Neural cell (in vitro differentiated cells): ENCODE measurements around the gene PRODH2. TPM values are rescaled to one million over a fixed set of nuclear protein-coding genes. Genes with fewer than 3 reads are reported as not detected.

ENCODE experiments used
- H2AFZ ChIP-seq: fragments of 200-600, 300-800 bp; sonication (generic), shearing (Covaris generic); 2 replicates; pipeline ENCODE4 v1.6.0; 2014; ENCODE audit warnings: low read depth, mild to moderate bottlenecking, antibody characterized with exemption, low read length, moderate library complexity
- H3F3A ChIP-seq: fragments of 200-600 bp; shearing (Covaris generic); 2 replicates; pipeline ENCODE4 v1.6.1; 2016; ENCODE audit warnings: mild to moderate bottlenecking, moderate library complexity, mixed read lengths, antibody characterized with exemption, low read length; ENCODE audit not compliant: insufficient read depth, poor library complexity, severe bottlenecking
- H3K27ac ChIP-seq: fragments of 200-600, 300-800 bp; sonication (generic), shearing (Covaris generic); 2 replicates; pipeline ENCODE4 v1.5.1; 2014; ENCODE audit warnings: mild to moderate bottlenecking, low read length, moderate library complexity
- H3K27me3 ChIP-seq: fragments of 300-800, 200-600 bp; sonication (generic), shearing (Covaris generic); 2 replicates; pipeline ENCODE4 v1.6.0; 2014; ENCODE audit warnings: mild to moderate bottlenecking, low read depth, low read length, moderate library complexity; ENCODE audit not compliant: insufficient read depth
- H3K36me3 ChIP-seq: fragments of 300-800, 200-600 bp; sonication (generic), shearing (Covaris generic); 2 replicates; pipeline ENCODE4 v1.5.1; 2014; ENCODE audit warnings: mild to moderate bottlenecking, antibody characterized with exemption, low read length, moderate library complexity; ENCODE audit not compliant: insufficient read depth
- H3K4me2 ChIP-seq: fragments of 300-800, 200-600 bp; sonication (generic), shearing (Covaris generic); 2 replicates; pipeline ENCODE4 v1.6.0; 2014; ENCODE audit warnings: mild to moderate bottlenecking, low read length
- H3K4me3 ChIP-seq: fragments of 300-800, 200-600 bp; sonication (generic), shearing (Covaris generic); 2 replicates; pipeline ENCODE4 v1.5.1; 2014; ENCODE audit warnings: mild to moderate bottlenecking, low read length, moderate library complexity
- H3K79me2 ChIP-seq: fragments of 200-600 bp; shearing (Covaris generic); replicated peaks from 2 replicates; pipeline ENCODE4 v1.6.0; 2014; ENCODE audit warnings: mild to moderate bottlenecking, low read length, moderate library complexity; ENCODE audit not compliant: insufficient read depth
- H3K9ac ChIP-seq: fragments of 300-800, 200-600 bp; sonication (generic), shearing (Covaris generic); 2 replicates; pipeline ENCODE4 v1.6.1; 2016; ENCODE audit warnings: mild to moderate bottlenecking, low read length, mixed read lengths
- H3K9me2 ChIP-seq: fragments of 200-600 bp; shearing (Covaris generic); 2 replicates; pipeline ENCODE4 v1.6.1; 2016; ENCODE audit warnings: mild to moderate bottlenecking, low read length, mixed read lengths; ENCODE audit not compliant: insufficient read depth
- H3K9me3 ChIP-seq: fragments of 200-600, 300-800 bp; sonication (generic), shearing (Covaris generic); 2 replicates; pipeline ENCODE4 v1.6.1; 2016; ENCODE audit warnings: mild to moderate bottlenecking, mixed run types, low read length, moderate library complexity, mixed read lengths
- H4K20me1 ChIP-seq: fragments of 200-600 bp; shearing (Covaris generic); 2 replicates; pipeline ENCODE4 v1.6.1; 2016; ENCODE audit warnings: mild to moderate bottlenecking, mixed run types; ENCODE audit not compliant: insufficient read depth
- EP300 ChIP-seq: fragments of 450-650 bp; conservative IDR thresholded peaks from 2 replicates; pipeline ENCODE4 v1.6.1; 2014; ENCODE audit warnings: antibody characterized with exemption, mild to moderate bottlenecking, moderate library complexity; ENCODE audit not compliant: poor library complexity, severe bottlenecking
- EZH2 ChIP-seq: fragments of 200-600, 300-800 bp; shearing (Covaris generic), sonication (generic); IDR thresholded peaks from 2 replicates; pipeline ENCODE4 v1.6.1; 2014; ENCODE audit warnings: antibody characterized with exemption, low read length, borderline replicate concordance, mild to moderate bottlenecking; ENCODE audit not compliant: insufficient read depth, poor library complexity, severe bottlenecking
- RAD21 ChIP-seq: fragments of 450-650 bp; conservative IDR thresholded peaks from 2 replicates; pipeline ENCODE4 v1.6.1; 2014; ENCODE audit warnings: antibody characterized with exemption, mild to moderate bottlenecking, moderate library complexity
- TAF1 ChIP-seq: IDR thresholded peaks from 2 replicates; pipeline ENCODE4 v1.6.1; 2012; ENCODE audit warnings: low read depth
- polyA plus RNA-seq: library from polyadenylated mRNA; depleted of rRNA; stranded (reverse); fragments of >200 nt; gene quantifications from 2 replicates; pipeline ENCODE4 v1.2.3, GENCODE V29; 2014
- TF ChIP-seq, protein P1 (sequence below): IDR thresholded peaks from 2 replicates; pipeline ENCODE4 v1.6.1; 2012; ENCODE audit warnings: borderline replicate concordance
- TF ChIP-seq, protein P2 (sequence below): fragments of 450-650 bp; IDR thresholded peaks from 2 replicates; pipeline ENCODE4 v1.5.1; 2014; ENCODE audit warnings: antibody characterized with exemption, mild to moderate bottlenecking, moderate library complexity; ENCODE audit not compliant: poor library complexity, severe bottlenecking

Gene PRODH2
- polyA plus RNA-seq, 1 donor from 2014 or later: not detected

GRCh38 chr19:35846038-35846668 is 33.5 kb upstream of the PRODH2 start:
- Histone ChIP-seq H3F3A (no peaks in the 10 kb centered on the region), H2AFZ (no peak overlapping the region), H3K27me3 (peaks cover 59% of the 10 kb centered on the region), H3K9me3 (no peaks in the 10 kb centered on the region), H3K36me3 (no peaks in the 10 kb centered on the region), H3K27ac (no peak overlapping the region), H3K4me3 (peak overlapping the region; percentile 60), H3K4me2 (no peak overlapping the region), H4K20me1 (no peaks in the 10 kb centered on the region), H3K9me2 (no peaks in the 10 kb centered on the region), H3K9ac (no peak overlapping the region), H3K79me2 (no peaks in the 10 kb centered on the region)
- TF ChIP-seq EZH2 (peak; percentile 19), RAD21 (no peak)
- TF ChIP-seq, protein P1, sequence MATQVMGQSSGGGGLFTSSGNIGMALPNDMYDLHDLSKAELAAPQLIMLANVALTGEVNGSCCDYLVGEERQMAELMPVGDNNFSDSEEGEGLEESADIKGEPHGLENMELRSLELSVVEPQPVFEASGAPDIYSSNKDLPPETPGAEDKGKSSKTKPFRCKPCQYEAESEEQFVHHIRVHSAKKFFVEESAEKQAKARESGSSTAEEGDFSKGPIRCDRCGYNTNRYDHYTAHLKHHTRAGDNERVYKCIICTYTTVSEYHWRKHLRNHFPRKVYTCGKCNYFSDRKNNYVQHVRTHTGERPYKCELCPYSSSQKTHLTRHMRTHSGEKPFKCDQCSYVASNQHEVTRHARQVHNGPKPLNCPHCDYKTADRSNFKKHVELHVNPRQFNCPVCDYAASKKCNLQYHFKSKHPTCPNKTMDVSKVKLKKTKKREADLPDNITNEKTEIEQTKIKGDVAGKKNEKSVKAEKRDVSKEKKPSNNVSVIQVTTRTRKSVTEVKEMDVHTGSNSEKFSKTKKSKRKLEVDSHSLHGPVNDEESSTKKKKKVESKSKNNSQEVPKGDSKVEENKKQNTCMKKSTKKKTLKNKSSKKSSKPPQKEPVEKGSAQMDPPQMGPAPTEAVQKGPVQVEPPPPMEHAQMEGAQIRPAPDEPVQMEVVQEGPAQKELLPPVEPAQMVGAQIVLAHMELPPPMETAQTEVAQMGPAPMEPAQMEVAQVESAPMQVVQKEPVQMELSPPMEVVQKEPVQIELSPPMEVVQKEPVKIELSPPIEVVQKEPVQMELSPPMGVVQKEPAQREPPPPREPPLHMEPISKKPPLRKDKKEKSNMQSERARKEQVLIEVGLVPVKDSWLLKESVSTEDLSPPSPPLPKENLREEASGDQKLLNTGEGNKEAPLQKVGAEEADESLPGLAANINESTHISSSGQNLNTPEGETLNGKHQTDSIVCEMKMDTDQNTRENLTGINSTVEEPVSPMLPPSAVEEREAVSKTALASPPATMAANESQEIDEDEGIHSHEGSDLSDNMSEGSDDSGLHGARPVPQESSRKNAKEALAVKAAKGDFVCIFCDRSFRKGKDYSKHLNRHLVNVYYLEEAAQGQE: no peak

DNA sequence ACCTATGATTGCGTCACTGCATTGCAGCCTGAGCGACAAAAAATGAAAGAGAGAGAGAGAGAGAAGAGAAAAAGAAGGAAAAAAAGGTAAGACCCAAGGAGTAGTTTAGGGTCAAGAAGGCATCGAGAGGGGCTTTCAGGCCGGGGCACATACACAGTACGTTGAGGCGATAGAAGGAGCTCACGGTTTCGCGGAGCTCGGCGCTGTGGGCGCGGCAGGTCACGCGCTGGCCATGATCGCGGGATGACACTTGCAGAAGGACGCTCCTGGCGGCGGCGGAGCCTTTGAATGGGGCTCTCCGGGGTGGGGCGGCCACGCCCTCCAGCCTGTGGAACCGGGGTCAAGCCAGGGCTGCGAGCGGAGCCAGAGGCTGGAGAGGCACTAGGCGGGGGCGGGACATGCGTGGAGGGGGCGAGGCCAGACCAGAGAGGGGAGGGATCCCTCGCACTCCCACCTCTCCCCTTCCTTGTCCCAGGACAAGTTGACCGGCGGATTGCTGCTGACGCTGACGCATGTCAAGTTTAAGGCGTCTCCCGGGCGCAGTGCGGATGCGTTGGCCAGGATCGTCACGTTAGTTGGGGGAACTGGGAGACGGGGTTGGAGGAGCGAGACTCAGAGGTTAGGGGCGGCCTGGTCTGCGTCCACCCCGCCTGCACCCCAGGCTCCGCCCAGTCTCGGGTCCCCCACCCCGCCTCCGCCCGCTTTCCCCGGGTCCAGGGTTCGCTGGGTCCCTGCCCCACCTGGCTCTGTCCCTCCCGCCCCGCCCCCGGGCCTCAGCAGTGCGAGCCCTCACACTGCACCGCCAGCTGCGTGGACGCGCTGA is 32.8 kb upstream of the PRODH2 start:
- H4K20me1 ChIP-seq: no peaks in the 10 kb centered on the region
- H3K9me3 ChIP-seq: no peaks in the 10 kb centered on the region
- peak overlapping the region; percentile 60 for H3K4me3 ChIP-seq
- H2AFZ ChIP-seq: no peak overlapping the region
- peaks cover 59% of the 10 kb centered on the region for H3K27me3 ChIP-seq
- TF ChIP-seq TAF1 (no peak), EP300 (no peak), EZH2 (no peak)
- TF ChIP-seq, protein P2, sequence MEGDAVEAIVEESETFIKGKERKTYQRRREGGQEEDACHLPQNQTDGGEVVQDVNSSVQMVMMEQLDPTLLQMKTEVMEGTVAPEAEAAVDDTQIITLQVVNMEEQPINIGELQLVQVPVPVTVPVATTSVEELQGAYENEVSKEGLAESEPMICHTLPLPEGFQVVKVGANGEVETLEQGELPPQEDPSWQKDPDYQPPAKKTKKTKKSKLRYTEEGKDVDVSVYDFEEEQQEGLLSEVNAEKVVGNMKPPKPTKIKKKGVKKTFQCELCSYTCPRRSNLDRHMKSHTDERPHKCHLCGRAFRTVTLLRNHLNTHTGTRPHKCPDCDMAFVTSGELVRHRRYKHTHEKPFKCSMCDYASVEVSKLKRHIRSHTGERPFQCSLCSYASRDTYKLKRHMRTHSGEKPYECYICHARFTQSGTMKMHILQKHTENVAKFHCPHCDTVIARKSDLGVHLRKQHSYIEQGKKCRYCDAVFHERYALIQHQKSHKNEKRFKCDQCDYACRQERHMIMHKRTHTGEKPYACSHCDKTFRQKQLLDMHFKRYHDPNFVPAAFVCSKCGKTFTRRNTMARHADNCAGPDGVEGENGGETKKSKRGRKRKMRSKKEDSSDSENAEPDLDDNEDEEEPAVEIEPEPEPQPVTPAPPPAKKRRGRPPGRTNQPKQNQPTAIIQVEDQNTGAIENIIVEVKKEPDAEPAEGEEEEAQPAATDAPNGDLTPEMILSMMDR: no peak
- no peak overlapping the region for H3K27ac ChIP-seq
- H3K9ac ChIP-seq: no peak overlapping the region
- no peak overlapping the region for H3K4me2 ChIP-seq
- no peaks in the 10 kb centered on the region for H3F3A ChIP-seq
- H3K36me3 ChIP-seq: no peaks in the 10 kb centered on the region
- no peaks in the 10 kb centered on the region for H3K79me2 ChIP-seq
- no peaks in the 10 kb centered on the region for H3K9me2 ChIP-seq
